H4 (cell line): ENCODE measurements around the gene ATXN1. TPM values are rescaled to one million over a fixed set of nuclear protein-coding genes. Genes with fewer than 3 reads are reported as not detected.

Experiments
- DNase-seq: peaks from one replicate; pipeline ENCODE4 v3.0.0-alpha.2; 2015; ENCODE audit warnings: low spot score
- total RNA-seq: library from RNA; depleted of rRNA; stranded (reverse); fragments of >200 nt; shearing (Covaris generic); gene quantifications from 2 replicates; pipeline ENCODE4 v1.2.3, GENCODE V29; 2014

ATXN1 gene
- total RNA-seq, 1 experiment from 2014 or later, result 18.9 TPM

DNA sequence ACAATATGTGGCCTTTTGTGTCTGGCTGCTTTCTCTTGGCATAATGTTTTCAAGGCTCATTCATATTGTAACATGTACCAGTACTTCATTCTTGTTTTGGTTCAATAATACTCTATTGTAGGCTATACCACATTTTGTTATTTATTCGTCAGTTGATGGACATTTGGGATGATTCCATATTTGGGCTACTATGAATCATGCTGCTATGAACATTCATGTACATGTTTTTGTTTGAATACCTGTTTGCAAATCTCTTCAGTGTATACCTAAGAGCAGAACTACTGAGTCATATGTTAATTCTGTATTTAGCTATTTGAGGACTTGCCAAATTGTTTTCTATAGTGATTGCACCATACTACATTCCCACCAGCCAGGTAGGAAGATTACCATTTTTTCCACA is 263.0 kb downstream of the ATXN1 start:
- no peak for DNase-seq

- DNase-seq, result no peak
Measured at GRCh38 chr6:16496991-16497801, 264.1 kb downstream of the ATXN1 start.

DNA sequence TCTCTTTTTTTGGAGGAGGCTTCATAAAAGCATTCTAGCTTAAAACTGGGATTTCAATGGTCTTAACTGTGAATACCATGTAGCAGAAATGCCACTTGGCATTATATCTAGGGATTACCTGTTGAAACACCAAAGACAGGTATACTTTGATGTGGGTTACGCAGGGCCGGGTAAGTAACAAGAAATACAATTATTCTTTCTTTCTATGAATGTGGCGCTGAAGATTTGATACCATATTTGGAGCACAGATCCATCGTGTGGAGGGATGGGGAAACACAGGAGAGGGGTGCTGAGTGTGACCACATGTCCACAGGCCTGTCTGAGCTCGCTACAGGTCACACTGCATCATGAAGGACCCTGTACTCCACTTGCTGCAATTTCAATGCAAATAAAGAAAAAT is 265.1 kb downstream of the ATXN1 start:
- DNase-seq, result no peak

DNA sequence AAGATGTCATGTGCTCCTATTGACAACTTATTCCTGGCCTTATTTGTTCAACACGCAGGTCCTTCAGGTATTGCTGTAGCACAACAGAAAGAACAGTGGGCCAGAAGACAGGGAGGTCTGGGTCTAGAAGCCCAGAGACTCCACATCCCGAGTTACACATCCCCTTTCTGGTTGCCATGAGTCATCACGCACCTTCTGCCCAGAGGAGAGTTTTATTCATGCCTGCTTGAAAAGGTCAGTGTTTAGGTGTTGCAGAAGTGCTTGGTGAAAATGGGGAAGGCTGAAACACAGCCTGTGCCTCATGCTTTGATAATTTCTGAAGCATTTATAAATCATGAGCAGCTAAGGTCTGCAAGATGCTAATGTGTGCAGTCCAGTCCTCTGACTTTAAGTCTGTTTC is 266.5 kb downstream of the ATXN1 start:
- no peak for DNase-seq

- DNase-seq, result no peak
Measured at GRCh38 chr6:16493802-16494201, 267.5 kb downstream of the ATXN1 start.

- no peak for DNase-seq
Measured at GRCh38 chr6:16493112-16493511, 268.1 kb downstream of the ATXN1 start.

DNA sequence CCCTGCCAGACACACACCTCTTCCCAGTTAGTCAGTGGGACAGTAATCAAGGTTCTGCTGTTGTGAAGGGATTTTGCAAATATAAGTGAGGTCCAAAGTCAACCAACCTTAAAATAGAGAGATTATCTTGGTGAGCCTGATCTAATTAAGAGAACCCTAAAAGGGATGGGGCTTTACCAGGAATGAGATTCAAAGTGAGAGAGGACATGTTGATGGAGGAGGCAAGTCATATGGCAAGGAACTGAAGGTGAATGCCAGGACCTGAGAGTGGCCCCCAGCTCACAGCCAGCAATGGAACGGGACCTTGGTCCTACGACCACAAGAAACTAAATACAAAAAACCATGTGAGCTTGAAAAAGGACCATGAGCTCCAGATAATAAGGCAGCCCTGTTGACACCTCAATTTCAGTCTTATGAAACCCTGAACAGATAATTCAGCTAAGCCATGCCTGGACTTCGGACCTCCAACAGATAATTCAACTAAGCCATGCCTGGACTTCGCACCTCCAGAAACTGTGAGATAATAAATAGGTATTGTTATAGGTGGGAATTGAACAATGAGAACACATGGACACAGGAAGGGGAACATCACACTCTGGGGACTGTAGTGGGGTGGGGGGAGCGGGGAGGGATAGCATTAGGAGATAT is 269.5 kb downstream of the ATXN1 start:
- no peak for DNase-seq

DNA sequence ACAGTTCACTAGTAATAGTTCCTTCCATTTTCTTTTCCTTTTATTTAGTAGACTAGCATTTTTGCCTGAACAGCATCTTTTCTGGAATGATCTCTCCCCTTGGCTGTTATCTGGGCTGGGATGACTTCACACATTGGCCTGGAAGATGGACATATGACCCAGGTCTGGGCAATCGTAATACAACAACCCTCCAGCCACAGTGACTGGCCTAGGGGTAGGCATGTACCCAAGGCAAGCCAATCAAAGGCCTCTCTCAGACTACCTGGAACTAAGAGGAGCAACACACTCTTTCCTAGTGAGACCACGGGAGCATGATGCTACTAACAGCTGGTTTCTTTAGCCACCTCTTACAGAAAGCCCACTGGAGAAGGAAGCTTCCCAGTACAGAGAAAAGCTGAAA is 270.6 kb downstream of the ATXN1 start:
- no peak for DNase-seq

DNA sequence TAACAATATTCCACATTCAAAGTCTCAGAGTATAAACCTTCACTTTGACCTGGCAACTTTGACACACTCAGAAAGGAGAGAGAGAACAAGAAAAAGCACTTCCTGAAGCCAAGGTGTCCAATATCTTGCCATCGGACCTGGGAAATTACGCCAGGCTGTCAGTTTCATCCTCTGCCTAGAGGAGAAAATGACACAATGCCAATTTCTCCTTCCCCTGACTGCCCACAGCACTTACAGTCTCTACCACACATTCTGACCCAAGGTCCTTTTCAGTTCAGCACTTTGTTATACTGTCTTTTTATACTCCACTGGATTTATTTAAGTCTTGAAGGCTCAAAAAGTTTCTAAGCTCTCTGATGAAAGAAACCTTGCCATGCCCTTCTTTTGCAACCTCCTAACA is 272.4 kb downstream of the ATXN1 start:
- DNase-seq, result no peak

DNA sequence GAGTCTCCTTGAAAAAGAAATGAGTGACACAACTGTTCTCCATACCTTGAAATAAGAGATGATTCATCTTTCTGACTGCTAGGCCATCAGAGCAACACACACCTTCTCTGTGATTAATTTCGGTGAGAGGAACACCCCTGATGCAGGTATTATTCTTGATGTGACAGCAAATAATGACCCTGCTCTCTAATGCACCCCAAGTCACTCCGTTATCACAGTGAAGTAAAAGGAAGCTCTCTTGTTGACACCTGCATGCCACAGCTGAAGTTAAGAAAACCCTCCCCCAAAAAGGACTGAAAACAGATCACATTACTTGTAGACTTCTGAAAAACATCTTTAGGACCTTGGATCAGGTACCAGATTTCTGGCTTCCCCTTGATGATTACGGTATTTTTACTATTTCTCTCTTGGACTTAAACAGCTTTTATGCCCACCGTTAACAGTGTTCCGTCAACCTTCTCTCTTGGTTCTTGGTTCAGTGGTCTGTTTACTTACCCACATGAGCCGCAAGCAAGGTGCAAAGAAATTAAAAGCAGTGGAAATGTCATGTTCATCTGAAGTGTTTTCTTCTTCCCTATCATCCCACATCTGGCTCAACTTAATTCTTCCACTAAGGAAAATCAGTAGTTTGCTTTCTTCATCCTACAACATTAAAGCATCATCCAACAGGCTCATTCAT is 273.1 kb downstream of the ATXN1 start:
- no peak for DNase-seq

DNA sequence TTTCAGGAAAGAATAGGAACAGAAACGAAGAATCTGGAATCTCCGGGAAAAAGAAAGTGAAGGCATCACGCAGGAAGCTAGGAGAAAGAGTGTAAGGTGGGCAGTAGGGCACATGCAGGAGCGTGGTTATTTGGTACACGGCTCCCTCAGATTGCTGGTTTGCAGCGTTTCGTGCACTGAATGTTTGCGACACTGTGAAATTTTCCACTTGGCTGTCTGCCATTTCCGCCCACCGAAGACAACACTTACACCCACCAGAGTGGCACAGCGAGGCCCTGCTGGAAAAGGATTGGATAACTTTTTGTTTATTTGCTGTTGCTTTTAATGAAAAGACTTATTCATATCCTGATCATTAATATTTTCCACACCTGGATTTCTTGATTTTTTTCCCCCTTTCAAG is 274.6 kb downstream of the ATXN1 start:
- DNase-seq, result no peak

DNA sequence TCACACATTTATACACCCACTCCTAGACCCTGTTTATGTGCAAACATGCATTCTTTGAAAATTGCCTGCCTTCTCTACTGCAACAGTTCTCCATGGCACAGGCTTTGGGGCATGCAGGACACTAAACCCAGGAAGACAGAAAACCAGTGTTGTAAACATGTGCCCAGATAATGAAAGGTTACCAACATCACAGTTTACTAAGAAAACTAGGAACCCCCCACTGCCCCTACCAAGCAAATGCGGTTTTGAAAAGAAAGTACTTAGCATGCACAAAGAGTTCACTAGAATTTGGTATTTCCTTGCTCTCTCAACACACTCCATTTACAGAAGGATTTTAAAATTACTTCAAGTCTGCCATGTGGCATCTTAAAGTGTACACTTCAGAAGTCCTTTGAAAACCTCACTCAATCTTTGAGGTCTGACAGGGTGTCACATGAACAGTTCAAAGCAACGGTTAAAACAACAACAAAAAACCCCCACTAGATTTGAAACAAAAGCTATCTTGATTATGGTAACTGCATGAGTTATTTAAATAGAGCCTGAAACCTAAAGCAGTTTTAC is 277.9 kb downstream of the ATXN1 start:
- DNase-seq, result no peak

DNA sequence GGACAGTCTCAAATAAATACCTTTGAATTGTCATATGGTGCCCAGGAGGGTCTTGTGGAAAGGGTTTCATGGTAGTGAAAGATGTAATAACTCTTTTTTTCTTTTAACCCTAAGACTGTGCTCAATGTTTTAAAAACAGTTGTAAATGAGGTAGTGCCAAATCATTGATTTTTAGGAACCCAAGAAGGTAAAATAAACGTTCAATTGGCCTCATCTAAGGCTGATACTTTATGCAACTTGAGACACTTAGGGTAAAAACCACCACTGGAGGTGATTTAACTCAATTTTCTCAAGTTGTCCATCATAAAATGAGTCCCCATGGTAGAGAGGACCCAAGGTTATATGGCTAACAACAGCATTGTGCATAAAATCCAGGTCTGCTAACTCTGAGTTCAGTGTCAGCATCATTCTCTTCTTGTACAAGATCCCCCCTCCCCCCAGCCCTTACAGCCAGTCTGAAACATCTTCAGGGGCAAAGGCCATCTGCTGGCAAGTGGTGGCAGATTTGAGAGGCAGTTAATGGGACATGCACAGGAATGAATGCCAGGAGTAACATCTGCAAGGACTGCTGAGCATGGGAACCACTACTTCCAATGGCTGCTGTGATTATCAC is 278.5 kb downstream of the ATXN1 start:
- no peak for DNase-seq

DNA sequence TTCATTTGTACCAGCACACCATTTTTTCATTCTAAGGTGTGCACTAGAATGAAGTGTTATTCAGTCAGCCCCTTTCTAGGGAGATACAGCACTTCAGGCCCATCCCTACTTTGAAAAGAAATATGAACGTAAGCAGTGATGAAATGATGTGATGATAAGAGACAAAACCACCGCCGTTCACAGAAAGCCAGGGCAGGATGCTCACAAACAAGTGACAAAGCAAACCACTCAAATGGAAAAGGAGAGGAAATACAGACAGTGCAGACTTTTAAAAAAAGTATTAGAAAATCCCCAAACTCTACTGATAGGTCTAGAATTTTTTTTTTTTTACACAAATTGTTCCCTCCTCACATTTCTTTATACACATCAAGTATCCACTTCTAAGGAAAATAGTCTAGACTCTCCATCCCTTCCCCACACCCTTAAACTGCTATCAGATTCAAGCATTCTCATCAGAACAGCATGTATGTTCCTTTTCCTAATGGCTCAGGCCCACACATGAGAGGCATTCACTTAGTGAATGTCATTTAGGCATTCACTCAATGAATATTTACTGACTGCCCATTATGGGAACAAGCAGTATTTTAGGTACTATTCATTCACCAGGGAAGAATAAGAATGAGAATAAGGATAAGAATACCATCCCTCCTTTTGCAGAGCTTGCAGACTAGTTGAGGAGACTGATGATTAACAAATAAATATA is 279.4 kb downstream of the ATXN1 start:
- no peak for DNase-seq

GRCh38 chr6:16480763-16481560 is 280.3 kb downstream of the ATXN1 start:
- no peak for DNase-seq

- no peak for DNase-seq
Measured at GRCh38 chr6:16477367-16478149, 283.7 kb downstream of the ATXN1 start.

DNA sequence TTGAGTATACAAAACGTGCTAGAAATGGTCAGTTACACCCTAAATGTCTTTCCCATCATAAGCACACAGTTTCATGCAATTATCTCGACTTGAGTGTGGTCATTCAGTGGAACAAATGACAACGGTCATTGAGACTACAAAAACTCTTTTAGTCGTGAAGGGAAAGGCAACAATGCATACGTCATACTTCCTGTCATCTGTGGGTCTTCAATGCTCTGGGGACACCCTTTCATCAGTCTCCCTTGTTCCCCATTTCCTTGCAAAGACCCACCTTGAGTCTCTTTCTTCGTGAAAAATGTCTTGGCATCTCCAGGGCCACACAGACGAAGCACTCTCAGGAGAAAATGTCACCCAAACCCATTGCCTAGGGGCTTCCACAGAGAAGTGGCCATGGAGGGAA is 284.4 kb downstream of the ATXN1 start:
- no peak for DNase-seq

GRCh38 chr6:16475494-16475781 is 285.8 kb downstream of the ATXN1 start:
- no peak for DNase-seq

DNA sequence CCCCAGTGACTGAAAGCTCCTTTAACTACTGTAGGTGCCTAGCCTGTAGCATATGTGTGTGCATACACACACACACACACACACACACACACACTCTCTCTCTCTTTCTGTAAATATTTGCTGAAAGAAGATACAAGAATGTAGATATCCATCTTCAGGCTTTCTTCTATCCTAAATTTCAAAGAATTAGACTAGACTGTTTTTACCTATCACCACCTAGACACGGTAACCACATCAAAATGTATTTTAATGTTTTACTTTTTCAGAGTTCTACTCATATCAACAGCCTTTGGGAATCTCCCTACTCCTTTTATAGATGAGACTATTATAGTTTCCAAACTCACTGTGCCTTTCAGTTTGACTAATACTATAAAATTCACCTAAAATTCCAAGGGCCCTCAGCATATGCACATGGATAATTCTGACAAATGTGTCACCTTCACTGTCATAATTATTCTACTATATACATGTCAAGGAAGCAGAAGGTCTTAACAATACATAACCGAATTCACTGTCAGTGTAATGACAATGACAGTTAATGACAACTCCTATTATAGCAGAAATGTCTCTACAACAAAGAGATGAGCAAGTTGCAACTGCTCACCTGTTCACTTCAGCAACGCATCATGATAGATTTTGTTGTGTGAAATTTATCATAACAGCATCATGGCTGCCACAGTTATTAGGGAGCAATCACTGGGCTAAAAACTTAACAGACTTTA is 286.3 kb downstream of the ATXN1 start:
- DNase-seq, result no peak
